Endothelial cell (in vitro differentiated cells): ENCODE measurements around the gene LYRM7. TPM values are rescaled to one million over a fixed set of nuclear protein-coding genes. Genes with fewer than 3 reads are reported as not detected.
"Not testable (repeated sequence)": the region's sequence is repeated elsewhere in the genome, so short reads cannot be mapped to it uniquely, and the experiment has no call there.

Experiments
- DNase-seq: peaks from one replicate; pipeline ENCODE4 v3.0.0; 2021; ENCODE audit warnings: low spot score
- H3K27ac Mint-ChIP-seq: one replicate; pipeline ENCODE4 v1.8.0; 2021; ENCODE audit warnings: mixed read lengths, inconsistent platforms; ENCODE audit not compliant: unreplicated experiment
- H3K27me3 Mint-ChIP-seq: one replicate; pipeline ENCODE4 v1.8.0; 2021; ENCODE audit warnings: mild to moderate bottlenecking, moderate library complexity, mixed read lengths, inconsistent platforms; ENCODE audit not compliant: unreplicated experiment
- H3K36me3 Mint-ChIP-seq: one replicate; pipeline ENCODE4 v1.8.0; 2021; ENCODE audit warnings: mild to moderate bottlenecking, low read depth, mixed read lengths, inconsistent platforms; ENCODE audit not compliant: unreplicated experiment
- H3K4me1 Mint-ChIP-seq: one replicate; pipeline ENCODE4 v1.8.0; 2021; ENCODE audit warnings: mild to moderate bottlenecking, mixed read lengths, inconsistent platforms; ENCODE audit not compliant: unreplicated experiment
- H3K4me3 Mint-ChIP-seq: one replicate; pipeline ENCODE4 v1.8.0; 2021; ENCODE audit warnings: mild to moderate bottlenecking, mixed read lengths, inconsistent platforms; ENCODE audit not compliant: unreplicated experiment
- H3K9me3 Mint-ChIP-seq: one replicate; pipeline ENCODE4 v1.8.0; 2021; ENCODE audit warnings: mixed read lengths, inconsistent platforms; ENCODE audit not compliant: unreplicated experiment
- long read RNA-seq: library from polyadenylated mRNA; unstranded; transcript quantifications from one replicate; pipeline ENCODE4 v2.0.0, GENCODE V29; 2020; ENCODE audit not compliant: unreplicated experiment
- total RNA-seq: library from RNA; stranded (reverse); fragmentation: NEBNext Ultra II Directional; extraction: Animal tissue kit (Norgen Biotek cat#: 25700); gene quantifications from one replicate; pipeline ENCODE4 v1.2.1, GENCODE V29; 2021; ENCODE audit not compliant: unreplicated experiment
- TF ChIP-seq, protein P1 (sequence below): fragments of 200-600 bp; sonication (generic); IDR thresholded peaks from one replicate; pipeline ENCODE4 v1.5.0; 2021; ENCODE audit warnings: antibody characterized with exemption; ENCODE audit not compliant: unreplicated experiment

Gene LYRM7
- total RNA-seq = 6.3 TPM
- long read RNA-seq, full-length matches to known transcripts = 5 of 5 reads
- long read RNA-seq, partial matches to known transcripts = 0 of 5 reads
- long read RNA-seq, other reads (novel, unspliced or antisense) = 0 of 5 reads

DNA sequence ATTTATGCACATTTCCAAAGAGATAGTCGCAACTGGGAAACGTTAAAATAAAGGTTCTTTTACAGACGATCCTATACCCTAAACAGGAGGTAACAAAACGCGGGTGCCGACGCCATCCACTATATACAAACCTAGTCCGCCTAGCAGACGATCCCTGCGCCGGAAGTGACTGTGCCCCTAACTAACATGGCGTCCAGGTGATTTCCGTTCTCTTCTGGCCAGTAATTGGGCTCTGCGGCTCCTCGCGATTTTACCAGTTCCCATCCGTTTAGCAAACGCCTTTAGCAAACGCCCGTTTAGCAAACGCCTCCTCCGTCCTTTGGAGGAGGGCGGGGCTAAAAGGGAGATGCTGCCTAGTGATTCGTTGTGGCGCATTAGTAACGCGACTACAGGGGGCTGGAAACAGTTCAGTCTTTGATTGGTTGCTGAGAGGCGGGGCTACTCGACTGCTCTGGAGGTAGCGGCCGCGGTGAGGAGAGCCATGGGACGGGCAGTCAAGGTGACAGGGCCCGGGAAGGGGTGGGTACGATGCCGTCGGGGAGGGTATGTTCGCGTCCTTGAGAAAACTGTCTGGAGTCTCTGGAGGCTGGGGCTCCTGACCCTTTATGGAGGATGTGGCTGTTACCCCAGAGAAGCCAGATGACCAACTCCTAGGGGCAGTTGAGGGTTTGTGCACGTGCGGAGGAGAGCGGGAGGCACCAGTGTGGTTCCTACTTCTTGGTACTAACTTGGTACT is at the start of gene LYRM7:
LYRM7 (plus strand) TSS at position 405 of the 736 bp plus-strand sequence; CDS start at position 482, 77 bp downstream.
- no peaks in the 10 kb centered on the region for H3K9me3 Mint-ChIP-seq

DNA sequence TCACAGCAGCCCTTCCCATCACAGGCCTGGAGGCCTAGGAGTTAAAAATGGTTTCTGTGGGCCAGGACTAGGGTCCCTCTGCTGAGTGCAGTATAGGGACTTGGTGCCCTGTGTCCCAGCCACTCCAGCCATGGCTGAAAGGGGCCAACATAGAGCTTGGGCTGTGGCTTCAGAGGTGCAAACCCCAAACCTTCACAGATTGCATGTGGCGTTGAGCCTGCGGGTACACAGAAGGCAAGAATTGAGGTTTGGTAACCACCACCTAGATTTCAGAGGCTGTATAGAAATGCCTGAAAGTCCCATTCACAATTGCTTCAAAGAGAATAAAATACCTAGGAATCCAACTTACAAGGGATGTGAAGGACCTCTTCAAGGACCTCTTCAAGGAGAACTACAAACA is 43.5 kb upstream of the LYRM7 start:
- not testable (repeated sequence) for H3K4me1 Mint-ChIP-seq, H3K36me3 Mint-ChIP-seq, H3K4me3 Mint-ChIP-seq, DNase-seq, H3K27ac Mint-ChIP-seq, H3K27me3 Mint-ChIP-seq, H3K9me3 Mint-ChIP-seq

More for the DNA sequence above, at the start of gene LYRM7:
- TF ChIP-seq, protein P1, sequence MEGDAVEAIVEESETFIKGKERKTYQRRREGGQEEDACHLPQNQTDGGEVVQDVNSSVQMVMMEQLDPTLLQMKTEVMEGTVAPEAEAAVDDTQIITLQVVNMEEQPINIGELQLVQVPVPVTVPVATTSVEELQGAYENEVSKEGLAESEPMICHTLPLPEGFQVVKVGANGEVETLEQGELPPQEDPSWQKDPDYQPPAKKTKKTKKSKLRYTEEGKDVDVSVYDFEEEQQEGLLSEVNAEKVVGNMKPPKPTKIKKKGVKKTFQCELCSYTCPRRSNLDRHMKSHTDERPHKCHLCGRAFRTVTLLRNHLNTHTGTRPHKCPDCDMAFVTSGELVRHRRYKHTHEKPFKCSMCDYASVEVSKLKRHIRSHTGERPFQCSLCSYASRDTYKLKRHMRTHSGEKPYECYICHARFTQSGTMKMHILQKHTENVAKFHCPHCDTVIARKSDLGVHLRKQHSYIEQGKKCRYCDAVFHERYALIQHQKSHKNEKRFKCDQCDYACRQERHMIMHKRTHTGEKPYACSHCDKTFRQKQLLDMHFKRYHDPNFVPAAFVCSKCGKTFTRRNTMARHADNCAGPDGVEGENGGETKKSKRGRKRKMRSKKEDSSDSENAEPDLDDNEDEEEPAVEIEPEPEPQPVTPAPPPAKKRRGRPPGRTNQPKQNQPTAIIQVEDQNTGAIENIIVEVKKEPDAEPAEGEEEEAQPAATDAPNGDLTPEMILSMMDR = no peak
- H3K27ac Mint-ChIP-seq = peak within 1 kb of the TSS; percentile 93
- DNase-seq = peak; percentile 90
- peaks cover 13% of the 10 kb centered on the region for H3K4me1 Mint-ChIP-seq
- peaks cover 3% of the 10 kb centered on the region for H3K36me3 Mint-ChIP-seq
- peaks cover 2% of the 10 kb centered on the region for H3K27me3 Mint-ChIP-seq
- H3K4me3 Mint-ChIP-seq = peak within 1 kb of the TSS; percentile 92

DNA sequence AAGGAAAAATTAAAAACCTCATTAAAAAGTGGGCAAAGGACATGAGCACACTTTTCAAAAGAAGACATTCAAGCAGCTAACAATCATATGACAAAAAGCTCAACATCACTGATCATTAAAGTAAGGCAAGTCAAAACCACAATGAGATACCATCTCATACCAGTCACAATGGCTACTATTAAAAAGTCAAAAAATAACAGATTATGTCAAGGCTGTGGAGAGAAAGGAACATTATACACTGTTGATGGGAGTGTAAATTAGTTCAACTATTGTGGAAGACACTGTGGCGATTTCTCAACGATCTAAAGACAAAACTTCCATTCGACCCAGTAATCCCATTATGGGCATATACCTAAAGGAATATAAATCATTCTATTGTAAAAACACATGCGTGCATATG is 41.4 kb upstream of the LYRM7 start:
- H3K9me3 Mint-ChIP-seq = peaks cover 4% of the 10 kb centered on the region
- H3K27ac Mint-ChIP-seq = no peak overlapping the region
- H3K4me1 Mint-ChIP-seq = no peaks in the 10 kb centered on the region
- no peak for DNase-seq
- H3K27me3 Mint-ChIP-seq = no peaks in the 10 kb centered on the region
- H3K4me3 Mint-ChIP-seq = no peak overlapping the region
- H3K36me3 Mint-ChIP-seq = peaks cover 6% of the 10 kb centered on the region
- TF ChIP-seq, protein P1 = no peak

GRCh38 chr5:131133091-131133490 is 37.7 kb upstream of the LYRM7 start:
- not testable (repeated sequence) for H3K27ac Mint-ChIP-seq, H3K4me1 Mint-ChIP-seq, DNase-seq, H3K9me3 Mint-ChIP-seq, H3K36me3 Mint-ChIP-seq, H3K4me3 Mint-ChIP-seq, H3K27me3 Mint-ChIP-seq

DNA sequence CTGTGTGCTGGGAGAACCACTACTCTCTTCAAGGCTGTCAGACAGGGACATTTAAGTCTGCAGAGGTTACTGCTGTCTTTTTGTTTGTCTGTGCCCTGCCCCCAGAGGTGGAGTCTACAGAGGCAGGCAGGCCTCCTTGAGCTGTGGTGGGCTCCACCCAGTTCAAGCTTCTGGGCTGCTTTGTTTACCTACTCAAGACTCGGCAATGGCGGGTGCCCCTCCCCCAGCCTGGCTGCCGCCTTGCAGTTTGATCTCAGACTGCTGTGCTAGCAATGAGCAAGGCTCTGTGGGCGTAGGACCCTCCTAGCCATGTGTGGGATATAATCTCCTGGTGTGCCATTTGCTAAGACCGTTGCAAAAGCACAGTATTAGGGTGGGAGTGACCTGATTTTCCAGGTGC is 32.3 kb upstream of the LYRM7 start:
- not testable (repeated sequence) for H3K4me1 Mint-ChIP-seq, H3K27me3 Mint-ChIP-seq, H3K9me3 Mint-ChIP-seq, H3K27ac Mint-ChIP-seq, DNase-seq, H3K36me3 Mint-ChIP-seq, H3K4me3 Mint-ChIP-seq

GRCh38 chr5:131139321-131139720 is 31.4 kb upstream of the LYRM7 start:
- no peaks in the 10 kb centered on the region for H3K9me3 Mint-ChIP-seq
- H3K4me1 Mint-ChIP-seq = no peaks in the 10 kb centered on the region
- TF ChIP-seq, protein P1 = no peak
- H3K4me3 Mint-ChIP-seq = no peak overlapping the region
- H3K27ac Mint-ChIP-seq = no peak overlapping the region
- no peak for DNase-seq
- peaks cover 1% of the 10 kb centered on the region for H3K27me3 Mint-ChIP-seq
- H3K36me3 Mint-ChIP-seq = no peaks in the 10 kb centered on the region
